T-cell (primary cell): ENCODE data around the gene EMC9. TPM values are rescaled to one million over a fixed set of nuclear protein-coding genes. Genes with fewer than 3 reads are reported as not detected.

ENCODE experiments used
- ATAC-seq, 4 experiments: fragments of 200-7000 bp in 3 of 4; fragments of 150-1000 bp in 1 of 4; cut with Tn5 transposase; replicated peaks in 1 of 4; 1 replicate in 3 of 4; 2 replicates in 1 of 4; pipeline ENCODE4 v1.10.0; 2021; ENCODE audit warnings: moderate library complexity in 3 of 4, mild to moderate bottlenecking in 2 of 4, moderate number of reproducible peaks in 1 of 4
- CTCF ChIA-PET, 2 donors: fragments of 300-600 bp; sonication (Branson Sonifier 250); formaldehyde crosslinking; loops; one replicate each; lab custom pipeline; 2022; ENCODE audit warnings: antibody characterized with exemption in 2 of 2; lab: Charles Lee
- POLR2A ChIA-PET, 2 donors: fragments of 300-600 bp; sonication (Branson Sonifier 250); formaldehyde crosslinking; loops; one replicate each; lab custom pipeline; 2022; ENCODE audit warnings: antibody characterized with exemption in 2 of 2; lab: Charles Lee
- DNase-seq, 35 experiments: peaks; one replicate each; pipeline versions ENCODE4 v3.0.0 to v3.0.0-alpha.2; 2013 to 2023
- H3K27ac ChIP-seq: one replicate; pipeline ENCODE4 v1.5.1; 2013; ENCODE audit warnings: low read length
- H3K27me3 ChIP-seq, 2 experiments: replicated peaks in 1 of 2; 1 replicate in 1 of 2; 2 replicates in 1 of 2; pipeline versions ENCODE4 v1.6.1 to v1.7.0; 2013; ENCODE audit warnings: low read length in 1 of 2, mixed read lengths in 1 of 2; ENCODE audit not compliant: control insufficient read depth in 2 of 2, insufficient read depth in 2 of 2; ENCODE audit errors: extremely low read depth in 1 of 2
- H3K36me3 ChIP-seq, 2 donors: 1 replicate in 1 of 2; 2 replicates in 1 of 2; pipeline versions ENCODE4 v1.6.1 to v1.7.0; 2013; ENCODE audit warnings: low read length in 1 of 2; ENCODE audit not compliant: control insufficient read depth in 2 of 2, insufficient read depth in 1 of 2; ENCODE audit errors: extremely low read depth in 1 of 2
- H3K4me1 ChIP-seq, 2 experiments: 1 replicate in 1 of 2; 2 replicates in 1 of 2; pipeline versions ENCODE4 v1.6.1 to v1.7.0; 2013; ENCODE audit warnings: low read length in 2 of 2, mixed read lengths in 1 of 2; ENCODE audit not compliant: insufficient read depth in 2 of 2, control insufficient read depth in 1 of 2; ENCODE audit errors: extremely low read depth in 1 of 2
- H3K4me3 ChIP-seq, 2 donors: 1 replicate in 1 of 2; 2 replicates in 1 of 2; pipeline versions ENCODE4 v1.5.1 to v1.7.0; 2013; ENCODE audit warnings: mild to moderate bottlenecking in 2 of 2, low read length in 1 of 2, moderate library complexity in 1 of 2; ENCODE audit not compliant: control insufficient read depth in 1 of 2; ENCODE audit errors: extremely low read depth in 1 of 2
- H3K9me3 ChIP-seq: 2 replicates; pipeline ENCODE4 v1.7.0; 2013
- H3K27ac Mint-ChIP-seq, 2 donors: one replicate each; pipeline ENCODE4 v1.8.0; 2020 to 2021; ENCODE audit warnings: mild to moderate bottlenecking in 2 of 2, mixed read lengths in 2 of 2
- H3K27me3 Mint-ChIP-seq, 2 donors: one replicate each; pipeline ENCODE4 v1.8.0; 2021 to 2022; ENCODE audit warnings: mixed read lengths in 2 of 2
- H3K36me3 Mint-ChIP-seq: one replicate; pipeline ENCODE4 v1.8.0; 2021; ENCODE audit warnings: mixed read lengths
- H3K4me1 Mint-ChIP-seq, 3 donors: one replicate each; pipeline ENCODE4 v1.8.0; 2020 to 2022; ENCODE audit warnings: mixed read lengths in 3 of 3, mild to moderate bottlenecking in 1 of 3
- H3K4me3 Mint-ChIP-seq, 3 donors: one replicate each; pipeline ENCODE4 v1.8.0; 2020 to 2022; ENCODE audit warnings: mild to moderate bottlenecking in 3 of 3, mixed read lengths in 3 of 3, moderate library complexity in 3 of 3
- H3K9me3 Mint-ChIP-seq, 3 donors: one replicate each; pipeline ENCODE4 v1.8.0; 2020 to 2022; ENCODE audit warnings: mixed read lengths in 3 of 3
- WGBS: methylation state at CpG from one replicate; pipeline ENCODE4 v1.1.5; 2013; ENCODE audit warnings: missing lambda C conversion rate; ENCODE audit not compliant: insufficient coverage; 5-methylcytosine and 5-hydroxymethylcytosine counted together
- total RNA-seq, 35 experiments: library from RNA in 6 of 35; stranded (reverse) in 6 of 35; fragments of 120-200 nt in 1 of 35; gene quantifications; one replicate each; pipeline versions ENCODE4 v1.2.1 to v1.2.4 and lab custom pipeline; 2013 to 2026

Gene EMC9
- total RNA-seq, 5 donors from 2014 or later (not counting 1 experiment from before 2014, with no cell fraction given), result 9.3 to 29.8 (median 20.8) TPM

- no peak for DNase-seq
- peaks cover 11 to 23% of the 10 kb centered on the region in 2 experiments for H3K4me1 ChIP-seq
- POLR2A ChIA-PET, result no interaction called here
- H3K36me3 ChIP-seq, result no peaks in the 10 kb centered on the region
- H3K4me3 Mint-ChIP-seq, result no peak overlapping the region
- H3K36me3 Mint-ChIP-seq, result no peaks in the 10 kb centered on the region
- H3K27ac Mint-ChIP-seq, result peak overlapping the region; percentile 77 to 80
- ATAC-seq, result no peak
- no peaks in the 10 kb centered on the region for H3K9me3 Mint-ChIP-seq
- peaks cover 27 to 30% (median 27%) of the 10 kb centered on the region in 3 donors for H3K4me1 Mint-ChIP-seq
- no peaks in the 10 kb centered on the region for H3K27me3 ChIP-seq
- no peak overlapping the region for H3K27ac ChIP-seq
- CTCF ChIA-PET, result interaction anchor here in 1 of 2 donors (1.3 kb wide), 1 partner anchor 16 kb away, joined by 3 read pairs; no protein-coding TSS in a partner anchor
- no peaks in the 10 kb centered on the region for H3K9me3 ChIP-seq
- WGBS, result 73% methylated on average over 3 of the region's 7 CpGs
- H3K27me3 Mint-ChIP-seq, result no peaks in the 10 kb centered on the region
- H3K4me3 ChIP-seq, result no peak overlapping the region
Measured at GRCh38 chr14:24130717-24131548, 10.5 kb downstream of the EMC9 start.

- Histone ChIP-seq H3K4me3 (no peak within 1 kb of the TSS), H3K27me3 (no peaks in the 10 kb centered on the region), H3K27ac (no peak within 1 kb of the TSS), H3K9me3 (no peaks in the 10 kb centered on the region), H3K4me1 (peaks cover 9 to 20% of the 10 kb centered on the region in 2 experiments), H3K36me3 (no peaks in the 10 kb centered on the region)
- 96% methylated on average over 4 of the region's 5 CpGs for WGBS
- POLR2A ChIA-PET, result interaction anchor here in 1 of 2 donors (0.7 kb wide), 1 partner anchor 14 kb away, joined by 4 read pairs; no protein-coding TSS in a partner anchor
- Mint-ChIP-seq H3K9me3 (no peaks in the 10 kb centered on the region), H3K36me3 (no peaks in the 10 kb centered on the region), H3K27me3 (no peaks in the 10 kb centered on the region), H3K27ac (peak within 1 kb of the TSS; percentile 77 to 80), H3K4me1 (peaks cover 23 to 28% (median 24%) of the 10 kb centered on the region in 3 donors), H3K4me3 (no peak within 1 kb of the TSS)
- no peak for DNase-seq
- no peak for ATAC-seq
- CTCF ChIA-PET, result interaction anchor here in 1 of 2 donors (1.3 kb wide), 1 partner anchor 15 kb away, joined by 3 read pairs; no protein-coding TSS in a partner anchor
Measured at GRCh38 chr14:24130380-24130716, 11.0 kb downstream of the EMC9 start, which contains the start of gene FITM1. Gene FITM1, plus strand, starts transcription at chr14:24130659. Its CDS starts 905 bp downstream, at chr14:24131564.

GRCh38 chr14:24129410-24129998 lies 11.9 kb downstream of the EMC9 start:
- Histone ChIP-seq H3K9me3 (no peaks in the 10 kb centered on the region), H3K4me1 (peaks cover 8 to 17% of the 10 kb centered on the region in 2 experiments), H3K27me3 (no peaks in the 10 kb centered on the region), H3K27ac (no peak overlapping the region), H3K4me3 (no peak overlapping the region), H3K36me3 (no peaks in the 10 kb centered on the region)
- WGBS, result 100% methylated on average over 2 of the region's 8 CpGs
- POLR2A ChIA-PET, result interaction anchor here (0.6 to 0.8 kb wide), 3 partner anchors 13 to 25 kb away, joined by 4 to 5 read pairs (median 4); no protein-coding TSS in a partner anchor
- no peaks in the 10 kb centered on the region for H3K9me3 Mint-ChIP-seq
- no peaks in the 10 kb centered on the region for H3K36me3 Mint-ChIP-seq
- H3K27ac Mint-ChIP-seq, result no peak overlapping the region
- no peak overlapping the region for H3K4me3 Mint-ChIP-seq
- ATAC-seq, result no peak
- CTCF ChIA-PET, result interaction anchor here (0.6 to 1.3 kb wide), 2 partner anchors 13 to 21 kb away, joined by 5 to 6 read pairs; no protein-coding TSS in a partner anchor
- no peaks in the 10 kb centered on the region for H3K27me3 Mint-ChIP-seq
- DNase-seq, result no peak
- H3K4me1 Mint-ChIP-seq, result peaks cover 17 to 24% (median 20%) of the 10 kb centered on the region in 3 donors

GRCh38 chr14:24127673-24128072 lies 13.7 kb downstream of the EMC9 start:
- Mint-ChIP-seq H3K27me3 (no peaks in the 10 kb centered on the region), H3K36me3 (peaks cover 16% of the 10 kb centered on the region), H3K4me3 (no peak overlapping the region), H3K4me1 (peaks cover 11 to 19% (median 15%) of the 10 kb centered on the region in 3 donors), H3K27ac (no peak overlapping the region), H3K9me3 (no peaks in the 10 kb centered on the region)
- peaks cover 3 to 12% of the 10 kb centered on the region in 2 experiments for H3K4me1 ChIP-seq
- ChIA-PET POLR2A (interaction anchor here (0.7 to 0.8 kb wide), 3 partner anchors 10 to 19 kb away, joined by 5 to 7 read pairs (median 6); no protein-coding TSS in a partner anchor), CTCF (interaction anchor here in 1 of 2 donors (0.6 kb wide), 1 partner anchor 537 kb away, joined by 12 read pairs; no protein-coding TSS in a partner anchor)
- no peaks in the 10 kb centered on the region for H3K27me3 ChIP-seq
- WGBS, result 89% methylated on average over 1 of the region's 2 CpGs
- no peak overlapping the region for H3K27ac ChIP-seq
- H3K36me3 ChIP-seq, result peaks cover 3 to 18% of the 10 kb centered on the region in 2 donors
- no peaks in the 10 kb centered on the region for H3K9me3 ChIP-seq
- no peak overlapping the region for H3K4me3 ChIP-seq
- DNase-seq (no peak), ATAC-seq (no peak)

GRCh38 chr14:24126939-24127338 lies 14.5 kb downstream of the EMC9 start:
- ATAC-seq (no peak), DNase-seq (no peak)
- H3K27ac ChIP-seq, result no peak overlapping the region
- POLR2A ChIA-PET, result interaction anchor here (0.7 to 2.0 kb wide), 6 partner anchors 9 to 949 kb away, joined by 5 to 11 read pairs (median 6); partner anchors contain the start of genes DCAF11 (in 1 of the 2) and NRL (in 1 of the 2)
- Mint-ChIP-seq H3K9me3 (no peaks in the 10 kb centered on the region), H3K4me3 (no peak overlapping the region), H3K4me1 (peaks cover 4 to 12% (median 7%) of the 10 kb centered on the region in 3 donors), H3K36me3 (peaks cover 19% of the 10 kb centered on the region), H3K27me3 (no peaks in the 10 kb centered on the region), H3K27ac (no peak overlapping the region)
- H3K4me1 ChIP-seq, result peaks cover 2 to 5% of the 10 kb centered on the region in 2 experiments
- CTCF ChIA-PET, result interaction anchor here in 1 of 2 donors (0.6 kb wide), 1 partner anchor 537 kb away, joined by 12 read pairs; no protein-coding TSS in a partner anchor
- H3K4me3 ChIP-seq, result no peak overlapping the region
- H3K27me3 ChIP-seq, result no peaks in the 10 kb centered on the region
- H3K9me3 ChIP-seq, result no peaks in the 10 kb centered on the region
- H3K36me3 ChIP-seq, result peaks cover 3 to 25% of the 10 kb centered on the region in 2 donors
